ENCODE measurements around the gene TMC2. TPM values are rescaled to one million over a fixed set of nuclear protein-coding genes. Genes with fewer than 3 reads are reported as not detected.
A peak's percentile ranks its signal among the peaks of the same experiment; 100 is the strongest.

TMC2 gene
- total RNA-seq, 1 experiment from 2014 or later = not detected

- in situ Hi-C loops (cut with HindIII; ENCODE audit: low pct_unique_long_range_greater_than_20kb, low sequenced_read_pairs) = no loop called here
- DNase-seq (ENCODE audit: low read depth, low spot score) = no peak
Observed at GRCh38 chr20:2604506-2604835, 68.1 kb downstream of the TMC2 start.

DNA sequence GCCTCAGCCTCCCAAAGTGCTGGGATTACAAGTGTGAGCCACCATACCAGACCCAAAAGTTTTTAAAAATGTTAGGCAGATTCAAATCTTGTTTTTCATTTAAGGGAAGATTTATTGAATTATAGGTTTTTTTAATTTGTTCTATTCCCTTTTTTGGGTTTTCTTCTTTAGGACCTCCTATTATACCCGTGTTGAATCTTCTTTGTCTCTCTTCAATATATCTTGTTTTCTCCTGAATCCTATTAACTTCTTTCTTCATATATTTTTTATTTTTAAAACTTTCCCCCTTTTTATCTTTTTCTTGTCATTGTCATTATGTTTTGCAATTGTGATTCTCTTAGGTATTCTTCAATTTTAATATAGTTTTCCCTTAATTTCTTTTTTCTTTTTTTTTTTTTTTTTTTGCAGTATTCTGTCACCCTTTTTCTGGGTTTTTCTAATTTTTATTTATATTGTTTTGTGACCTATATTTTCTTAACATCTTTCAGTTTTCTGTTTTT is 70.2 kb downstream of the TMC2 start:
- in situ Hi-C loops (cut with HindIII; ENCODE audit: low pct_unique_long_range_greater_than_20kb, low sequenced_read_pairs) = no loop called here
- no peak for DNase-seq (ENCODE audit: low read depth, low spot score)

GRCh38 chr20:2610326-2610725 is 74.0 kb downstream of the TMC2 start:
- DNase-seq (ENCODE audit: low read depth, low spot score) = no peak
- in situ Hi-C loops (cut with HindIII; ENCODE audit: low pct_unique_long_range_greater_than_20kb, low sequenced_read_pairs) = no loop called here

GRCh38 chr20:2610941-2611720 is 74.8 kb downstream of the TMC2 start:
- no peak for DNase-seq (ENCODE audit: low read depth, low spot score)
- in situ Hi-C loops (cut with HindIII; ENCODE audit: low pct_unique_long_range_greater_than_20kb, low sequenced_read_pairs) = no loop called here

DNA sequence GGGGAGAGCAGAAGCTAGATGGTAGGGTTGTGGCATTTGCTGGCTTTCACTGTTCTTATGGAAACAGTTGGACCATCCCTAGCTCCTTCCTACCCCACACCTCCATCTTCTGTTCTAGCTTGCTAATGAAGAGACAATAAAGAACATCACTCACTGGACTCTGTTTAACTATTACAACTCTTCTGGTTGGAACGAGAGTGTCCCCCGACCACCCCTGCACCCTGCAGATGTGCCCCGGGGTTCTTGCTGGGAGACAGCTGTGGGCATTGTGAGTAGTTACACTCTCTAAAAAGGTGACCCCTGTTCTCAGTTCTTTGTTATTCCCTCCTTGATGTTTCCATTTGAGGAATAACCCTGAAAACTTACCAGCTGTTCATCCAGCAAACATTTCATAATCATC is 75.7 kb downstream of the TMC2 start:
- no peak for DNase-seq (ENCODE audit: low read depth, low spot score)

GRCh38 chr20:2616634-2617033 is 80.3 kb downstream of the TMC2 start:
- no peak for DNase-seq (ENCODE audit: low read depth, low spot score)

More for the DNA sequence above, 75.7 kb downstream of the TMC2 start:
- in situ Hi-C loops (cut with HindIII; ENCODE audit: low pct_unique_long_range_greater_than_20kb, low sequenced_read_pairs) = no loop called here

DNA sequence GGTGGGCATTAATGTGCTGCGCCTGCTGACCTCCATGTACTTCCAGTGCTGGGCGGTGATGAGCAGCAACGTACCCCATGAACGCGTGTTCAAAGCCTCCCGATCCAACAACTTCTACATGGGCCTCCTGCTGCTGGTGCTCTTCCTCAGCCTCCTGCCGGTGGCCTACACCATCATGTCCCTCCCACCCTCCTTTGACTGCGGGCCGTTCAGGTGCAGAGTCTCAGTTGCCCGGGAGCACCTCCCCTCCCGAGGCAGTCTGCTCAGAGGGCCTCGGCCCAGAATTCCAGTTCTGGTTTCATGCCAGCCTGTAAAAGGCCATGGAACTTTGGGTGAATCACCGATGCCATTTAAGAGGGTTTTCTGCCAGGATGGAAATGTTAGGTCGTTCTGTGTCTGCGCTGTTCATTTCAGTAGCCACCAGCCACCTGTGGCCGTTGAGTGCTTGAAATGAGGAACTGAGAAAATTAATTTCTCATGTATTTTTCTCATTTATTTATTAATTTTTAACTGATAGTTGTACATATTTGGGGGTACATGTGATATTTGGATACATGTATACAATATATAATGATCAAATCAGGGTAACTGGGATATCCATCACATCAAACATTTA is 80.8 kb downstream of the TMC2 start:
- in situ Hi-C loops (cut with HindIII; ENCODE audit: low pct_unique_long_range_greater_than_20kb, low sequenced_read_pairs) = no loop called here

More at GRCh38 chr20:2616634-2617033, 80.3 kb downstream of the TMC2 start:
- in situ Hi-C loops (cut with HindIII; ENCODE audit: low pct_unique_long_range_greater_than_20kb, low sequenced_read_pairs) = no loop called here

DNA sequence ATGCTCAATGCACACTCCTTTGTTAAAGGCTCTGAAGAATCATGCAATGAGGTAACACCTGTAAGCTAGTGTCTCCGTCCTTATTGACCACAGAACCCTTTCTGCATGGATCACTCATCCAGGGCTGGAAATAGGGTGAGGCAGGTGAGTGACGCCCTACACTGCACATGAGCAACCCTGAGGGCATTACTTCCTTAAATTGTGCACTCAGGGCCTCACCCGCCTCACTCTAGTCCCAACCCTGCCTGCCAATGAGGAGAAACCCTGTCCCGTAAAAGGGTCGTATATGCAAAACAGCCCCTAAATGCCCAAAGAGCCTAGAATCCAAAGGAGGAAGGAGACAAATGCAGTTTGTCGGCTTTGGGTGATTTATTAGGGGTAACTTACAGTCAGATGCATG is 82.4 kb downstream of the TMC2 start:
- in situ Hi-C loops (cut with HindIII; ENCODE audit: low pct_unique_long_range_greater_than_20kb, low sequenced_read_pairs) = no loop called here
- no peak for DNase-seq (ENCODE audit: low read depth, low spot score)

More for the DNA sequence above, 80.8 kb downstream of the TMC2 start:
- no peak for DNase-seq (ENCODE audit: low read depth, low spot score)

DNA sequence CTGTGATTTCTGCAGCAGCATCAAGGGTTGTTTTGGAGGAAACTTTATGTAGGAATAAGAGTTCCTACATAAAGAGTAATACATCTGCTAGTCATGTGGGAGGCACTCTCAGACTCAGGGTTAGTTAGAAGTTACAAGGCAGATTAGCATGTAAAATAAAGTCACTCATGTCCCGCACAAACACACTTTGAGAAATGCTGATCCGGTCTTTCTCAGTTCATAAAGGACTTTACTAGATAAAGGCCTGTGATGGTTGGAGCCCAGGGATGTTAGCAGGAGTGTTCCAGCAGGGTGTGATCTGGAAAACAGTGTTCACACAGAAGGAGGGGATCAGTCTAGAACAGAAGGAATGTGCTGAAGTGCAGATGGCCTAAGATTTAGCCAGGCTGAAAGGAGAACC is 83.0 kb downstream of the TMC2 start:
- in situ Hi-C loops (cut with HindIII; ENCODE audit: low pct_unique_long_range_greater_than_20kb, low sequenced_read_pairs) = no loop called here
- DNase-seq (ENCODE audit: low read depth, low spot score) = no peak

GRCh38 chr20:2619961-2620595 is 83.7 kb downstream of the TMC2 start:
- in situ Hi-C loops (cut with HindIII; ENCODE audit: low pct_unique_long_range_greater_than_20kb, low sequenced_read_pairs) = no loop called here
- DNase-seq (ENCODE audit: low read depth, low spot score) = peak; percentile 35

- no peak for DNase-seq (ENCODE audit: low read depth, low spot score)
- in situ Hi-C loops (cut with HindIII; ENCODE audit: low pct_unique_long_range_greater_than_20kb, low sequenced_read_pairs) = no loop called here
Observed at GRCh38 chr20:2624190-2624589, 87.8 kb downstream of the TMC2 start.

DNA sequence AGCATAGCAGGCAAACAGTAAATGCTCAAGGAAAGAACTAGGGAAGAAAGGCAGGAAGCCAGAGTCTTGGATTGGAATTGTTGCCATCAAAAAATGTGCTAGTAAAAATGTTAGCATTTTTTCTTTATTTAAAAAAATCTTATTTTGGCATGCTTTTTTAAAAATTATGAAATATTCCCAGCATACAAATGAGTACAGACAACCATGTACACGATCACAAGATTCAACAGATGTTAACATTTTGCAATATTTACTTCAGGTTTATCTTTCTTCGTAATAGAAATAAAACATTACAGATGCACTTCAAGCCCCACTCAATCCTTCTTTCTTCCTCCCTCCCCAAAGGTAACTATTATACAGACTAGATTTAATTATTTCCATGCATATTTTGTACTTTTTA is 88.7 kb downstream of the TMC2 start:
- in situ Hi-C loops (cut with HindIII; ENCODE audit: low pct_unique_long_range_greater_than_20kb, low sequenced_read_pairs) = no loop called here
- DNase-seq (ENCODE audit: low read depth, low spot score) = no peak

DNA sequence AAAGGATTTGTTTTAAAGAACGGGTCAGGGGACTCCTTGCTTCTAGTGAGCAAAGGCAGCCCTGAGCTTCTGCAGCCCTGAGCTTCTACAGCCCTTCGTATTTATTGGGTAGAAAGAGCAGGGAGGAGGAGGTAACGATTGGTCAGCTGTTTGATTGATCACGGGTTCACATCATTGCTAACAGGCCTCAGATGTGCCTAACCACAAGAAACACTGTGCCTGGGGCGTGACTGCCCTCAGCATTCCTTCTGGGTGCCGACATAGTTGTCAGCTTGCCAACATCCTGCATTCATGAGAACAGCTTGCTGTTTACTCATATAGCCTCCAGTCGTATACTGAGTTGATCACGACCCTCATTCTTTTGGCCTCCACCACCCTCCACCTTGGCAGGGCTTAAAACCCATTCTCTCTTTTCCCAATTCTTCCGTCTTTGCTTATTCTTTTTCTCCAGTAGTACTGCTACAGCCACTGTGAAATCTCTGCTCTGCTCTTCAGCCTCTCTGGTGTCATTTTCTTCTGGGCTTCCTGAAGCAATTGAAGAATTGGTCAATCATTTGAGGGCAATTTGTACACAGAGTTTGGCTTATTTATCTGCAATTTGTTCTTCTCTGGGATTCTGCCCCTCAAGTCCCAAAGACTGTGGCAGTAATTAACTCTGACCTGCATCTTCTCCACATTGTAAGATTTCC is 90.6 kb downstream of the TMC2 start:
- DNase-seq (ENCODE audit: low read depth, low spot score) = peak; percentile 97
- in situ Hi-C loops (cut with HindIII; ENCODE audit: low pct_unique_long_range_greater_than_20kb, low sequenced_read_pairs) = no loop called here

- peak; percentile 62 for DNase-seq (ENCODE audit: low read depth, low spot score)
- in situ Hi-C loops (cut with HindIII; ENCODE audit: low pct_unique_long_range_greater_than_20kb, low sequenced_read_pairs) = no loop called here
Observed at GRCh38 chr20:2631228-2631627, 94.9 kb downstream of the TMC2 start.

- no peak for DNase-seq (ENCODE audit: low read depth, low spot score)
- in situ Hi-C loops (cut with HindIII; ENCODE audit: low pct_unique_long_range_greater_than_20kb, low sequenced_read_pairs) = no loop called here
Observed at GRCh38 chr20:2633381-2633780, 97.0 kb downstream of the TMC2 start.

GRCh38 chr20:2637246-2637645 is 100.9 kb downstream of the TMC2 start:
- no peak for DNase-seq (ENCODE audit: low read depth, low spot score)
- in situ Hi-C loops (cut with HindIII; ENCODE audit: low pct_unique_long_range_greater_than_20kb, low sequenced_read_pairs) = no loop called here

DNA sequence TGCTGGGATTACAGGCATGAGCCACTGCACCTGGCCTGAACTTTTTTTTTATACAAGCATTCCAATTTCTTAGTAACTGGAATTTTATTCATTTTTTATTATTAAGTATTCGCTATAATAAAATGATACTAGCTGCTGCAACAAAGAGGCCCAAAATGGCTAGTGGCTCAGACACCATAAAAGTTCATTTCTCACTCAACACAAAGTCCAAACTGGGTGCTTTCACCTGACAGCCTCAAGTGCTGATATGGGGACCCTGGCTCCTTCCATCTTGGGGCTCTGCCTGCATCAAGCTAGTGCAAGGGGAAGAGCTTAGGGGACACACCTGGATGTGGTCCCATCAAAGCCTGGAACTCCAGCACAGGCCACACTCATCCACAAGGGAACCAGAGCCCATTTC is 103.9 kb downstream of the TMC2 start:
- in situ Hi-C loops (cut with HindIII; ENCODE audit: low pct_unique_long_range_greater_than_20kb, low sequenced_read_pairs) = no loop called here
- DNase-seq (ENCODE audit: low read depth, low spot score) = no peak

- in situ Hi-C loops (cut with HindIII; ENCODE audit: low pct_unique_long_range_greater_than_20kb, low sequenced_read_pairs) = no loop called here
- no peak for DNase-seq (ENCODE audit: low read depth, low spot score)
Observed at GRCh38 chr20:2640899-2641298, 104.5 kb downstream of the TMC2 start.
